Measurements from ENCODE around the gene MSI2.
A peak's percentile ranks its signal among the peaks of the same experiment; 100 is the strongest.

MSI2 gene

DNA sequence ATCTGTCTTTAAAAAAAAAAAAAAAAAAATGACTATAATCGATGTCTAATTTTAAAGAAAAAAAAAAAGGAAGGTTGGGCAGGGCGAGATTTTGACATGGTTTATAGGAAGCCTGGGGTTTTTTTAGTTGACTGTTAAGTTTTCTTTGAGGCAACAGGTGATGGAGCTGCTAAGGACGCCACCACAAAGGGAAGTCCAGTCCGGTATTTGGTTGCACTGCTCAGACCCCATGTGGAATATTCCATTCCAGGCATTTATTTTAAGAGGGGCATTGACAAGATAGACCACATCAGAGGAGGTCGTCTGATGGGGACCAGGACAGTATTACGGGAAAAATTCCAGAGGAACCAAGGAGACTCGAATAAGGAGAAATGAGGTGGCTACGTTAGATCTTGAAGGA lies 320.4 kb downstream of the MSI2 start:
- TF ChIP-seq, protein P1, sequence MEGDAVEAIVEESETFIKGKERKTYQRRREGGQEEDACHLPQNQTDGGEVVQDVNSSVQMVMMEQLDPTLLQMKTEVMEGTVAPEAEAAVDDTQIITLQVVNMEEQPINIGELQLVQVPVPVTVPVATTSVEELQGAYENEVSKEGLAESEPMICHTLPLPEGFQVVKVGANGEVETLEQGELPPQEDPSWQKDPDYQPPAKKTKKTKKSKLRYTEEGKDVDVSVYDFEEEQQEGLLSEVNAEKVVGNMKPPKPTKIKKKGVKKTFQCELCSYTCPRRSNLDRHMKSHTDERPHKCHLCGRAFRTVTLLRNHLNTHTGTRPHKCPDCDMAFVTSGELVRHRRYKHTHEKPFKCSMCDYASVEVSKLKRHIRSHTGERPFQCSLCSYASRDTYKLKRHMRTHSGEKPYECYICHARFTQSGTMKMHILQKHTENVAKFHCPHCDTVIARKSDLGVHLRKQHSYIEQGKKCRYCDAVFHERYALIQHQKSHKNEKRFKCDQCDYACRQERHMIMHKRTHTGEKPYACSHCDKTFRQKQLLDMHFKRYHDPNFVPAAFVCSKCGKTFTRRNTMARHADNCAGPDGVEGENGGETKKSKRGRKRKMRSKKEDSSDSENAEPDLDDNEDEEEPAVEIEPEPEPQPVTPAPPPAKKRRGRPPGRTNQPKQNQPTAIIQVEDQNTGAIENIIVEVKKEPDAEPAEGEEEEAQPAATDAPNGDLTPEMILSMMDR (conservative IDR thresholded peaks at IDR 0.05), result no peak
- no peak overlapping the region for H3K27ac ChIP-seq

DNA sequence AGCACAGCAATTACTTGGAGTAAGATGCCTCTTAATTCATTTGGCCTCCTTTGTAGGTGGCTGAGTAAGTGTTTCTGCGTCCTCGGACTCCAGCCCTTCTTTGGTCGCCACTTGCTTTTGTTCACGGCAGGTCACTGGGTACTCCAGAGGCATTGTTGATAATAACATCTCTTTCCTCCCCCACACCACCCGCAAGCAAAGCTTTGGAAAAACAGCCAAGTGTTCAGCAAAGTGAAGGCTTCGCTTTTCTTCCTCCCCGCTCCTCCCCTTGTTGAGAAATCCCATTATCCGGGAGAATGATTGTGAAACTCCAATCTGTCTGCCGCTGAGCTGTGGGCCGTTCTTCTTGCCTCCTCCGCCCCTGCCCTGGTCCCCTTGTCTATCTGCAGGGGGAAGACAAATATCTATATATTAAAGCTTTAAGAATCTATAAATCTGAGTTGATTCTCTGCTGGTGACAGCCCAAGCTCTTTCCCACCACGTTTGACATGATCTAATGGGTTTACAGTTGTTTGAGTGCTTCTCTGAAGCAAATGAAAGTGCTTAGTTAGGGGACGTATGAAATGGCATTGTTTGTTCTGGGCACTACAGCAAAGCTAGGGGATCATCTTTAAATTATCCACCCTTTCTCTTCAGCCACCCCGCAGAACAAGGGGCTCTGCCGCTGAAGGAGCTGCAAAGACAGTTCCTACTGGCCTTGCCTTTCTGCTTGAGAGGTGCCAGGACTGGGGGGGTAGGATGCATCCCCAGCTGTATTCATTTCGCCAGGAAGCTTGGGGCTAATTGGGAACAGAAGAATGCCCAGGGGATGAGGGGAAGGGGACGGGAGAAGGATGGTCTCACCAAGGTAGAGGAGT lies 321.7 kb downstream of the MSI2 start:
- TF ChIP-seq, protein P1 (conservative IDR thresholded peaks at IDR 0.05), result no peak
- H3K27ac ChIP-seq, result no peak overlapping the region

DNA sequence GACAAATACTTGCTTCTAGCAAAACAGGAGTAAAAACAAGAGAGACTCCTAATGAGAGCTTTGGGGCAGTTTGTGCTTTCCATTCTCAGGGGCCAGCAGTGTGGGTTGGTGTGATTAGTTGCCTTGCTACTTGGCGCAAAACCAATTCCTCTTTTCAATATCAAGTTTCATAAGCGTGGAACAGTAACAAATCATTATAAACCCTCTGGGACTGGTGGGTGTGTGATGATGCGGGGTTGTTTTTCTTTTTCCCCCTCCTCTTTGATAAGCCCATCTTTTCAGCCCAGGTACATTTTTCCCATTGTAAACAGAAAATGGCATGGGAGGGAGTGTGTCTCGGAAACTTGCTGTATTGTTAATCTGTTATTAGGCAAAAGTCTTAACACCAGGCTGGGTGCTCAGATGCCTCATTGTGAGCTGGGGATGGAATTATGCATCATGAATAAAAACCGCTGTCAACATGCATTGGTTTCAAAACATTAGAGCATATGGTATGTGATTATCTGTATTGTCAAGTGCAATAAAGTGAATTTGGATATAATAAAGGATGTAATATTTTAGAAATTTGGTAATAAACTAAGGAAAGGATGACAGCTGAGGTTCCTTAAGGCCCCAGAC lies 322.4 kb downstream of the MSI2 start:
- no peak overlapping the region for H3K27ac ChIP-seq
- TF ChIP-seq, protein P1 (conservative IDR thresholded peaks at IDR 0.05), result no peak

DNA sequence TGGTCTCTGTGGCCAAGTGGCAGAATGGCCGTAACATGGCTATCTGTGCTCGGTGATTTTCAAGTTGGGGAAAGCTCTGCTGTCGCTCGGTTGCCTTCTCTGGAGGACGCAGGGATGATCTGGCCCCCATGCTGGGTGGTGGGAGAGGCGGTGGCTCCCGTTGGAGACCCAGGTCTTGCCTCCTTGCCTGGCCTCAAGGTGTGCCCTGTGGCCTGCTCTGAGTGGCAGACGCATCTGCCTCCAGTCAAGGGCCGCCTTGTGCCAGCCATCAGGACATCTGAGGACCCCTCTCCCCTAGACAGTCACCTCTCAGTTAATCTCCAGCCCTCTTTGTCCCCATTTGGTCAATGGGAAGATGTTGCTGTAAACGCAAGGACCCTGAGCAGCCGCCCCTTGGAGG lies 322.9 kb downstream of the MSI2 start:
- TF ChIP-seq, protein P1 (conservative IDR thresholded peaks at IDR 0.05), result no peak
- no peak overlapping the region for H3K27ac ChIP-seq

DNA sequence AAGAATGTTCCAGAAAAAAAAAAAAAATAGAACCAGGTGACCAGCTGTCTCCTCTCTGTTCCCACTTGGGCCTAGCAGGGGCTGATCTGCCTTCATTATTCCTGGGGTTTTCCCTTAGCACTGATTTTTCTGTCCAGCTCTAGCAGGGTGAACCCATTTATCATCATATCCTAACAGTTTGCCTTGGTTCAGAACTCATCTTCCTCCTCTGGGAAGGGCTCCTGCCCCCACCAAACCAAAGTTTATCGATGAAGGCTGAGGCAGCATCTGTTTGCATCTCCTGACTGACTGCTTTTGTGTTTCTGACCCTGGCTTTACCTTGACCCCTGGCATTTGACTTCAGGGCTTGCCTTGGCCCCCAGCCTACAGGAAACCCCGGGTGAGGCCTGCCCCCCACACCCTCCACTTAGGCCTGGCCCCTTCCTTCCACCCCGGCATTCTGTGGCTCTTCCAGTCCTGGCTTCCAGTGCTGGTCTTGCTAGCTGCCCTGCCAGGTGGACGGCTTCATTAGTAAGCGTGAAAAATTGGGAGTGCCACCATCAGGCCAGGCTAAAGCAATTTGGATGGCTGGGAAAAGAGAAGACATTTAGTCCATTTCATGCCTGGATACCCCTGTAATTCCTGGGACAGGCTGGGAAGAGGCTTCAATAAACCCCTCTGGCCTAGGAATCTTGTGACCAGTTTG lies 323.9 kb downstream of the MSI2 start:
- TF ChIP-seq, protein P1 (conservative IDR thresholded peaks at IDR 0.05), result no peak
- no peak overlapping the region for H3K27ac ChIP-seq

DNA sequence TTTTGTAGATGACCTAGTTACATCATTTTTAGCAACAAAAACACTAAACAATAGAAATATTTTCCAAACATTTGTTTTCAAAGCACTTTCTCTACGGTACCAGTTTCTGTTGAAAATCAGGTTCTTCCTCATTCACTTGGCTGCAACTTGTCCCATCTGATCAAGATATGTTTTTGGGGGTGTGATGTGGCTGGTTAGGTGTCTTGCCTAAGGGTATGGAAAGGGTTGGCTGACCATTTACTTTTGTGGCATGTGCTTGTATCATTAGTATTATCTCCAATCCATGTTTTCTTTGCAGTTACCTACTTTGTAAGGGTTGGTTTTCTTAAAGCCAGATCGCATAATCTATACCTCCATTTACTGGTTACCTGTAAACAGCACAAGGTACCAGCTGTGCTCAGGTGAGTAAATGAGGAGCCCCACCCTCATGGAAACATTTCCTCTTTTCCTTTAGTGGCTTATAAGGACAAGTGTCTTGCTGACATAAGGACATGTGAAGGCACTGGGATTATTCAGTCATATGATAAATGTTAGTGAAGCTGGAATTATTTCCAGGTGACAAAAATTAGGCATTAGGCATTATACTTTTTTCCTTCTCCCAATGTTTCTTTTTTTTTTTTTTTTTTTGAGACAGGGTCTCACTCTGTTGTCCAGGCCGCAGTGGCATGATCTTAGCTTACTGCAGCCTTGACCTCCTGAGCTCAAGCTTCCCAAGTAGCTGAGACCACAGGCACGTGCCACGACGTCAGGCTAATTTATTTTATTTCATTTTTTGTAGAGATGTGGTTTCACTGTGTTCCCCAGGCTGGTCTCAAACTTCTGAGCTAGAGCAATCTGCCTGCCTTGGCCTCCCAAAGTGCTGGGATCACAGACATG lies 326.8 kb downstream of the MSI2 start:
- H3K27ac ChIP-seq, result 0 out of 2 replicates have a peak overlapping the region, but pooled peaks have one; percentile 13
- TF ChIP-seq, protein P1 (conservative IDR thresholded peaks at IDR 0.05), result no peak

All from VCaP (cell line).